Measurements from ENCODE around the gene EFL1. TPM values are rescaled to one million over a fixed set of nuclear protein-coding genes. Genes with fewer than 3 reads are reported as not detected.
"Not testable (repeated sequence)": the region's sequence is repeated elsewhere in the genome, so short reads cannot be mapped to it uniquely, and the experiment has no call there.

The EFL1 gene
- 10 to 100 TPM; 15.8 to 19.5 (median 16.4) TPM for total RNA-seq

GRCh38 chr15:82262422-82263026, at the start of gene EFL1, which contains the start of gene SAXO2:
Gene EFL1 (minus strand): TSS chr15:82262734. CDS start chr15:82261778, 956 bp downstream.
Gene SAXO2 (plus strand): TSS chr15:82262818. CDS start chr15:82262880, 62 bp downstream.
- TF ChIP-seq POLR2A (IDR thresholded peaks at IDR 0.05) (peak in 2 of 4 donors; percentile 40 to 59), CTCF (IDR thresholded peaks at IDR 0.05) (no peak)
- Histone ChIP-seq H3K27ac (peak within 1 kb of the TSS; percentile 78 to 91 (median 86)), H3K36me3 (peaks cover 0 to 25% (median 0%) of the 10 kb centered on the region in 3 donors), H3K4me1 (peaks cover 12 to 48% (median 14%) of the 10 kb centered on the region in 3 donors), H3K27me3 (no peaks in the 10 kb centered on the region), H3K4me3 (peak within 1 kb of the TSS; percentile 74 to 97 (median 90)), H3K9me3 (no peaks in the 10 kb centered on the region)
- peak; percentile 79 for DNase-seq
- 0% methylated on average over 3 of the region's 57 CpGs; no CpG with 5 or more reads in 1 of the 2 donors for whole genome bisulfite sequencing, 2 donors
- intact Hi-C loops (cut with DNase I): no loop called here

- H3K4me3 ChIP-seq; intact Hi-C loops (cut with DNase I); H3K27me3 ChIP-seq; DNase-seq; H3K36me3 ChIP-seq; H3K4me1 ChIP-seq; H3K9me3 ChIP-seq; H3K27ac ChIP-seq: not testable (repeated sequence)
- WGBS, 2 donors: 78 to 79% methylated on average over 5 of the region's 5 CpGs
These were observed 48.8 kb upstream of the EFL1 start for GRCh38 chr15:82311321-82311720.

- Histone ChIP-seq H3K27me3 (no peaks in the 10 kb centered on the region), H3K4me3 (no peak overlapping the region), H3K27ac (no peak overlapping the region), H3K36me3 (no peaks in the 10 kb centered on the region), H3K4me1 (no peaks in the 10 kb centered on the region), H3K9me3 (no peaks in the 10 kb centered on the region)
- TF ChIP-seq POLR2A (IDR thresholded peaks at IDR 0.05): no peak
- intact Hi-C loops (cut with DNase I): no loop called here
- WGBS, 2 donors: 87 to 89% methylated on average over 2 of the region's 2 CpGs
- DNase-seq: no peak
These were observed 47.3 kb upstream of the EFL1 start for GRCh38 chr15:82309802-82310201.

GRCh38 chr15:82307714-82308081, 45.2 kb upstream of the EFL1 start:
- no peaks in the 10 kb centered on the region for H3K36me3 ChIP-seq
- no peak overlapping the region for H3K27ac ChIP-seq
- no peaks in the 10 kb centered on the region for H3K4me1 ChIP-seq
- no peak overlapping the region for H3K4me3 ChIP-seq
- H3K9me3 ChIP-seq: no peaks in the 10 kb centered on the region
- no peak for DNase-seq
- H3K27me3 ChIP-seq: no peaks in the 10 kb centered on the region
- intact Hi-C loops (cut with DNase I): no loop called here
- 88 to 93% methylated on average over 5 to 8 of the region's 8 CpGs for WGBS, 2 donors
- no peak for TF ChIP-seq CTCF (IDR thresholded peaks at IDR 0.05)
- no peak for TF ChIP-seq POLR2A (IDR thresholded peaks at IDR 0.05)

GRCh38 chr15:82306791-82307713, 44.5 kb upstream of the EFL1 start:
- Histone ChIP-seq H3K4me3 (no peak overlapping the region), H3K9me3 (no peaks in the 10 kb centered on the region), H3K27me3 (no peaks in the 10 kb centered on the region), H3K36me3 (no peaks in the 10 kb centered on the region), H3K4me1 (no peaks in the 10 kb centered on the region), H3K27ac (no peak overlapping the region)
- no peak for DNase-seq
- intact Hi-C loops (cut with DNase I): no loop called here
- WGBS, 2 donors: 71 to 83% methylated on average over 6 to 10 of the region's 16 CpGs
- TF ChIP-seq POLR2A (IDR thresholded peaks at IDR 0.05) (no peak), CTCF (IDR thresholded peaks at IDR 0.05) (no peak)

GRCh38 chr15:82305621-82306048, 43.1 kb upstream of the EFL1 start:
- H3K27ac ChIP-seq: no peak overlapping the region
- no peaks in the 10 kb centered on the region for H3K9me3 ChIP-seq
- intact Hi-C loops (cut with DNase I): no loop called here
- no peak for DNase-seq
- TF ChIP-seq CTCF (IDR thresholded peaks at IDR 0.05) (no peak), POLR2A (IDR thresholded peaks at IDR 0.05) (no peak)
- no peaks in the 10 kb centered on the region for H3K4me1 ChIP-seq
- H3K27me3 ChIP-seq: no peaks in the 10 kb centered on the region
- no peak overlapping the region for H3K4me3 ChIP-seq
- WGBS, 2 donors: 79 to 88% methylated on average over 2 of the region's 7 CpGs
- no peaks in the 10 kb centered on the region for H3K36me3 ChIP-seq
